Measurements from ENCODE around the gene MAD1L1.

Gene MAD1L1

DNA sequence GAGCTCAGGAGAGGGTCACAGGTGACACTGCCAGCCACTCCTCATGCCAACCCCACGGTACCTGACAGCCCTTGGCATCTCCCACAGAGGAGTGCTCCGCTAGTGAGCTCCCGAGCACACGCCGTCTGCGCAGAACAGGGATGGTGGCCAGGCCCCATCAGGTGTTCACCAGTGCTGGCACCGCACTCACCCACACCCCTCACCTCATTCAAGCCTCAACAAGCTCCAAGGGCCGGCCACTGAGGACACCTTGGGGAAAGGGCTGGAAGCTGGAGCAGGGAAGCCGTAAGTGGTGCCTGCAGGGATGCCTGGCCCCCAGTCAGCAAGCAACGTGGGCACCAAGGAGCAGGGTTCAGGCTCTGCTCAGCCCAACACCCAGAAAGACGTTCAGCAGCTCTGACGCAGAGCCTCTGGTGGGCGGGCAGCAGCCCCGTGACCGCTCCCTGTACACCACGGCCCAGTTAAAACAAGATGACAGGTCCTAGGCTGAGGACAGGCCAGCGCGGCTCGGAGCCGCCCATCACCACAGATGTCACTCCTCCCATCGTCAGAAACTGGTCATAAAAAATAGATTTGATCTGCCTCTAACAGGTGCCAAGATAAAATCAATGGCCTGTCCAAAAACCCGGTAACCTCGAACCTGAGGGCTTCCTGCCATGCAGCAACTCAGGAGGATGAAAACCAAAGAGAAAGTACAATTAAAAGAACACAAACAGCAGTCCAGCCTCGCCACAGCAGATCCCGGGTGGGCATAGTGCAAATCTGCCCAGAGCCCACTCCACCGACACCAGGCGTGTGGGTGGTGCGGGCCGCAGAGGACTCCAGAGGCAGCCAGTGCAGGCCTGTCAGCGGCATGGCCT lies 275.9 kb downstream of the MAD1L1 start:
- no peak for TF ChIP-seq CTCF (IDR thresholded peaks at IDR 0.05)
- peak overlapping the region; percentile 42 for H3K27ac Mint-ChIP-seq
- H3K4me1 Mint-ChIP-seq: peaks cover 13% of the 10 kb centered on the region
- no peak overlapping the region for H3K4me3 Mint-ChIP-seq
- peaks cover 37% of the 10 kb centered on the region for H3K36me3 Mint-ChIP-seq (ENCODE audit: low read depth)
- peaks cover 16% of the 10 kb centered on the region for H3K9me3 Mint-ChIP-seq
- no peak for DNase-seq
- H3K27me3 Mint-ChIP-seq (ENCODE audit: low read depth, poor library complexity): no peaks in the 10 kb centered on the region

DNA sequence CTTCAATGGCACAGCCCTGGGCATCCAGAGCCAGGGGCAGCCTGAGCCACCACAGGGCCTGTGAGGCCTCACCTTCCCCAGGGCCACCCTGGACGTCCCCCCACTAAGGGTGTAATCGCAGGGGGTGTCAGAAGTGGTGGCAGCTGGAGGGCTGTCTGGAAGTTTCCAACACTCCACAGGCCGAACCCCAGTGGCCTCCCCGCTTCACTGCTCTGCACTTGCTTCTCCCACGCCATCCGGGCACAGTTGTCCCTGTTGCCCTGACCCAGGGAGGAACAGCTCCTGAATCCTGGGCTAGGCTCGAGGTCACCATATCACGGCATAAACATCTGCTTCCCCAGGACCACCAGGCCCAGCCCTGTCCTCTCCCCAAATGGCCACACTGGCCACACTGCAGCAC lies 276.6 kb downstream of the MAD1L1 start:
- no peak overlapping the region for H3K4me3 Mint-ChIP-seq
- no peak overlapping the region for H3K27ac Mint-ChIP-seq
- no peaks in the 10 kb centered on the region for H3K27me3 Mint-ChIP-seq (ENCODE audit: low read depth, poor library complexity)
- peaks cover 30% of the 10 kb centered on the region for H3K36me3 Mint-ChIP-seq (ENCODE audit: low read depth)
- no peak for TF ChIP-seq CTCF (IDR thresholded peaks at IDR 0.05)
- H3K9me3 Mint-ChIP-seq: peaks cover 9% of the 10 kb centered on the region
- DNase-seq: no peak
- H3K4me1 Mint-ChIP-seq: peaks cover 13% of the 10 kb centered on the region

- peaks cover 15% of the 10 kb centered on the region for H3K36me3 Mint-ChIP-seq (ENCODE audit: low read depth)
- no peak overlapping the region for H3K27ac Mint-ChIP-seq
- DNase-seq: no peak
- no peaks in the 10 kb centered on the region for H3K27me3 Mint-ChIP-seq (ENCODE audit: low read depth, poor library complexity)
- no peak overlapping the region for H3K4me3 Mint-ChIP-seq
- peaks cover 13% of the 10 kb centered on the region for H3K4me1 Mint-ChIP-seq
- peaks cover 4% of the 10 kb centered on the region for H3K9me3 Mint-ChIP-seq
- TF ChIP-seq CTCF (IDR thresholded peaks at IDR 0.05): no peak
Measured at GRCh38 chr7:1954366-1955004, 278.3 kb downstream of the MAD1L1 start.

DNA sequence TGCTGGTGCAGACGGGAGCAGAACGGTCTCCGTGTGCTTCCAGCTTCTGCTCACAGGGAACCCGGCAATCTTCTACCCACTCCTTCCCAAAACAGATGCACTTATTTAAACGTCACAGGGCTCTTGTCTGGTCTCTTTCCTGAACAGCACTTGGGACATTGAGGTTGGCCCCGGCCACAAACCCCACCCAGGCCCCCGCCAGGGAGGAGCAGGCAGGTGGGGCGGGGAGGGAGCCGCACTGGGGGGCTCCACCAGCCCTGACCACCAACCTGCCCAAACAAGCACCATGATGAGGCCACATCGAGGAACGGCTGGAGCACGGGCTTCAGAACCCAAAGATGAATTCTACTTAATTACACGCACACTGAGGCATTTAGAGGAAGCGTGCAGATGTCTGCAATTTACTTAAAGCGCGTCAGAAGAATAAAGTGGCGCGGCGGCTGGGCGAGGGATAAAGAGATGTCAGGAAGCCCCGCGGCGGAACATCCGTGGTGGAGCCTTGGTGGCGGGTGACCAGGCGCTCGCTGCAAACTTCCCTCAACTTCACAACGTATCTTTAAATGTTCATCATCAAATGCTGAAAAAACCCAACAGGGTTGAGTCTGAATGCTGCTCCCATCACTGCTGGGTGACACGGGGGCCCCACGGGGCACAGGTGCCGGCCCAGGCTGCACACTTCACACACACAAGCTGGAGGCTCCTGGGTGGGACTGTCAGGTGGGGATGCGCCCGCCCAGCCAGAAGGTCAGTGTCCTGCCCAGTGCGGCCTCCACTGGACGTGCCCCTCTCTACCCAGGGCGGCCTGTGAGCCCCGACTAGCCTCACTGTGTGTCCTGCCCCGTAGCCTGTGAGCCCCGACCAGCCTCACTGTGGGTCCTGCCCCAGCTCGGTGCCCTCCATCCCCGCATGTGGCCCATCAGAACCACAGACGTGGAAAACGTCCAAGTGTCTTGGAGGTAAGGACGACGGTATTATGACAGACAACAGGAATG lies 279.2 kb downstream of the MAD1L1 start:
- Mint-ChIP-seq H3K4me3 (no peak overlapping the region), H3K27ac (no peak overlapping the region), H3K9me3 (peaks cover 2% of the 10 kb centered on the region), H3K36me3 (ENCODE audit: low read depth) (peaks cover 8% of the 10 kb centered on the region), H3K4me1 (peaks cover 8% of the 10 kb centered on the region), H3K27me3 (ENCODE audit: low read depth, poor library complexity) (no peaks in the 10 kb centered on the region)
- TF ChIP-seq CTCF (IDR thresholded peaks at IDR 0.05): no peak
- no peak for DNase-seq

DNA sequence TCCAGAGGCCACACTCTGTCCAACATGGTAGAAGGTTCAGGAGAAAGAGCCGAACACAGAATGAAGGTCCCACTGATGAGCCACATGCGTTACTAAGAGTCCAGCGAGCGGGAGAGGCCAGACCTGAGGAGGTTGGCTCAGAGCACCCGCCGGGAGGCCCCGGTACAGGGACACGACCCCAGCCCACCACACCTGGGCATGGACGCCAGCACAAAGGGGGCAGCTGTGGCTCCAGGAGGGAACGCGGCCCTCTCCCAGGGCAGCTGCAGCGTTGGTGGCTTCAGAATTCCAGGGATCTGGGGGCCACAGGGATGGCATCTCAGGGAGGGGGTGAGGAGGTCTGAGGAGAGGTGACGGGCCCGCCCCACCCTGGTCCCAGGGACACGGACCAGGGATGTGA lies 280.0 kb downstream of the MAD1L1 start:
- H3K27ac Mint-ChIP-seq: no peak overlapping the region
- TF ChIP-seq CTCF (IDR thresholded peaks at IDR 0.05): no peak
- H3K4me1 Mint-ChIP-seq: peaks cover 8% of the 10 kb centered on the region
- DNase-seq: no peak
- peaks cover 3% of the 10 kb centered on the region for H3K36me3 Mint-ChIP-seq (ENCODE audit: low read depth)
- H3K9me3 Mint-ChIP-seq: no peaks in the 10 kb centered on the region
- H3K27me3 Mint-ChIP-seq (ENCODE audit: low read depth, poor library complexity): no peaks in the 10 kb centered on the region
- no peak overlapping the region for H3K4me3 Mint-ChIP-seq

Data from nephron progenitor cell (in vitro differentiated cells).